Stimulated activated CD4-positive, alpha-beta T cell treated with anti-CD3 and anti-CD28 coated beads, Interleukin-2, amount 100 ng/mL, for 48 hours (primary cell): ENCODE measurements around the gene ABCA9.
"Not testable (repeated sequence)": the region's sequence is repeated elsewhere in the genome, so short reads cannot be mapped to it uniquely, and the experiment has no call there.

Experiments used
- DNase-seq, 2 donors: peaks; one replicate each; pipeline ENCODE4 v3.0.0-alpha.2; 2020

Gene ABCA9, protein sequence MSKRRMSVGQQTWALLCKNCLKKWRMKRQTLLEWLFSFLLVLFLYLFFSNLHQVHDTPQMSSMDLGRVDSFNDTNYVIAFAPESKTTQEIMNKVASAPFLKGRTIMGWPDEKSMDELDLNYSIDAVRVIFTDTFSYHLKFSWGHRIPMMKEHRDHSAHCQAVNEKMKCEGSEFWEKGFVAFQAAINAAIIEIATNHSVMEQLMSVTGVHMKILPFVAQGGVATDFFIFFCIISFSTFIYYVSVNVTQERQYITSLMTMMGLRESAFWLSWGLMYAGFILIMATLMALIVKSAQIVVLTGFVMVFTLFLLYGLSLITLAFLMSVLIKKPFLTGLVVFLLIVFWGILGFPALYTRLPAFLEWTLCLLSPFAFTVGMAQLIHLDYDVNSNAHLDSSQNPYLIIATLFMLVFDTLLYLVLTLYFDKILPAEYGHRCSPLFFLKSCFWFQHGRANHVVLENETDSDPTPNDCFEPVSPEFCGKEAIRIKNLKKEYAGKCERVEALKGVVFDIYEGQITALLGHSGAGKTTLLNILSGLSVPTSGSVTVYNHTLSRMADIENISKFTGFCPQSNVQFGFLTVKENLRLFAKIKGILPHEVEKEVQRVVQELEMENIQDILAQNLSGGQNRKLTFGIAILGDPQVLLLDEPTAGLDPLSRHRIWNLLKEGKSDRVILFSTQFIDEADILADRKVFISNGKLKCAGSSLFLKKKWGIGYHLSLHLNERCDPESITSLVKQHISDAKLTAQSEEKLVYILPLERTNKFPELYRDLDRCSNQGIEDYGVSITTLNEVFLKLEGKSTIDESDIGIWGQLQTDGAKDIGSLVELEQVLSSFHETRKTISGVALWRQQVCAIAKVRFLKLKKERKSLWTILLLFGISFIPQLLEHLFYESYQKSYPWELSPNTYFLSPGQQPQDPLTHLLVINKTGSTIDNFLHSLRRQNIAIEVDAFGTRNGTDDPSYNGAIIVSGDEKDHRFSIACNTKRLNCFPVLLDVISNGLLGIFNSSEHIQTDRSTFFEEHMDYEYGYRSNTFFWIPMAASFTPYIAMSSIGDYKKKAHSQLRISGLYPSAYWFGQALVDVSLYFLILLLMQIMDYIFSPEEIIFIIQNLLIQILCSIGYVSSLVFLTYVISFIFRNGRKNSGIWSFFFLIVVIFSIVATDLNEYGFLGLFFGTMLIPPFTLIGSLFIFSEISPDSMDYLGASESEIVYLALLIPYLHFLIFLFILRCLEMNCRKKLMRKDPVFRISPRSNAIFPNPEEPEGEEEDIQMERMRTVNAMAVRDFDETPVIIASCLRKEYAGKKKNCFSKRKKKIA (N-terminal part only)

GRCh38 chr17:69060822-69061221 lies at the start of gene ABCA9:
ABCA9 (minus strand) TSS chr17:69060927; CDS start chr17:69051126, 9,801 bp downstream.
- no peak for DNase-seq

GRCh38 chr17:69105907-69106730 lies 45.4 kb upstream of the ABCA9 start:
- DNase-seq, result no peak

- no peak for DNase-seq
Observed at GRCh38 chr17:69103557-69104233, 43.0 kb upstream of the ABCA9 start.

DNA sequence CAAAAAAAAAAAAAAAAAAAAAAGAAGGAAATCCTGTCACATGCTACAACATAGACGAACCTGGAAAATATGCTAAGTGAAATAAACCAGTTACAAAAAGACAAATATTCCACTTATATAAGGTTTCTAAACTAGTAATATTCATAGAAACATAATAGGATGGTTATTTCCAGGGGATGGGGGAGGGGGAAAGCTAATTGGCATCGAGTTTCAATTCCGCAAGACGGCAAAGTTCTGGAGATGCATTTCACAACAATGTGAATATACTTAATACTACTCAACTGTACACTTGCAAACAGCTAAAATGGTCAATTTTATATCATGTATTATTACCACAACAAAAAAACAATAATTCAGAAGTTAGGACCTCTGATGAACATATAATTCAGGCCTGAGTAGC lies 37.9 kb upstream of the ABCA9 start:
- DNase-seq, result no peak

DNA sequence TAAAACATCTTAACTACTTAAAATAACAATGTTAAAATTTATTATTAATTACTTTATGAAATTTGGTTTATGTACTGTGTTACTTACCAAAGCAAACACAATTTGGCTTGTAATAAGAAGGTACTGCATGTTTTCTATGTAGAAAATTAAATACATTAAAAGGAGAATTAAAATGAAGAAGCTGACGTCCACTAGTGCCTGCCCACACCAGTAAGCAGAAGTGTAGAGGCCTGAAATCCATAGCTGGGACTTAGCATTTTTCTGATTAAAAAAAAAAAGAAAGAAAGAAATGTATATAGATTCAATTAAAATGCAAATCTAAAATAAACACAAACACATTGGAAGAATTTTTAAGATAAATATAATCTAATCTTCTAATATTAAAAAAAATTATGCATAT lies 35.8 kb upstream of the ABCA9 start:
- no peak for DNase-seq

DNA sequence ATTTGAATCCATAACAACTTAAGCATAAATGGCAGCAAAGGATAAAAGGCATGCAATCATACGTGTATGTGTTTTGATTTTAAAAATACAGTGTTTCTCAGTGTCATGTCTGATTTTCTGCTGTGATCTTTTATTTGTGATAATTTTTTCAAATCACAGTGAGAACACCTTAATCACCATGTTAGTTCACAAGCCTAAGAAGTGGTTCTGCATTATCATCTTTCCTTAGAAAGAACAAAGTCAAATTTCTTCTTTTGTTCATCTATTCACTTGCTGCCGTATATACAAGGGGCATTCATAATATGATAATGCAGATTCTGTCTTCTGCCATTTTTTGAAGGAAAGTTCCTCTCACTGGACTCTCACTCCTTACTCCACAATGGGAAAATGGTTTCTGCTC lies 33.3 kb upstream of the ABCA9 start:
- no peak for DNase-seq

GRCh38 chr17:69093279-69093789 lies 32.6 kb upstream of the ABCA9 start:
- DNase-seq, result no peak

- DNase-seq, result no peak
Observed at GRCh38 chr17:69090365-69090764, 29.6 kb upstream of the ABCA9 start.

- DNase-seq, result no peak
Observed at GRCh38 chr17:69088643-69089200, 28.0 kb upstream of the ABCA9 start.

- DNase-seq, result no peak
Observed at GRCh38 chr17:69086641-69087040, 25.9 kb upstream of the ABCA9 start.

DNA sequence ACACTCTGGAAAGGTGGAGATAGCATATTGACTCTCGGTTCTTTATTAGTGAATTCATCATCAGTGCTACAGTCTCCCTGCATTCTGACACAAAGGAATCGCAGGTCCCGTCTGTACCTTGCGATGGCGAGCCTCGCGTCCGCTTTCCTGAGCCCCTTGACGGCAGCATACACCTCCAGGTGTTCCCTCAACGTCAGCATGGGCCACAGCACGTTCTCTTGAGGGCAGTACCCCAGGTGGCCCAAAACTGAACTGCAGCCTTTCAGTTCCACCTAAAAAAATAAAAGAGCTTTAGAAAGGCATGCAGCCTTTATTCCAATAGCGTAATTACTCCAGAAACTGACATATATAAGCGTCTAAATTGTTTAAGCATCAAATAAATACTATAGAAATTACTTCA lies 24.2 kb upstream of the ABCA9 start:
- no peak for DNase-seq

DNA sequence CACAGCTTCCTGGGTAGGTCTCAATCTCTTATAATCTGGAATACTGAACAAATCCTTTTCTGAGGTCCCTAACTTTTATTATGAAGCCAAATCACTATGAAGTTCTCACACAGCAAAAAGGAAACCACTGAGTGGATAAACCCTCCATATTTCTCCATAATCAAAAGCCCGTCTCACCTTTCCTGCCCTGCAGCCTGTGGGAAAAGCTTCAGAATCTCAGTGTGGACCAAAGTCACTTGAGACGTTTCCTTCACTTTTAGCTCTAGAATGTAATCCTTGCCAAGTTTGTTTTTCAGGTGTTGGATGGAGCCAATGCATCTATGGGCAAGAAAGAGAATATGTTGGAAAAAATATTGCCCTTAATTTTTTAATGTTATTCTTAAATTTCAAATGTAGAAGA lies 22.0 kb upstream of the ABCA9 start:
- DNase-seq, result no peak

- DNase-seq, result no peak
Observed at GRCh38 chr17:69078864-69079263, 18.1 kb upstream of the ABCA9 start.

GRCh38 chr17:69075823-69076222 lies 15.1 kb upstream of the ABCA9 start:
- no peak for DNase-seq

- DNase-seq, result not testable (repeated sequence)
Observed at GRCh38 chr17:69073392-69073791, 12.7 kb upstream of the ABCA9 start.

DNA sequence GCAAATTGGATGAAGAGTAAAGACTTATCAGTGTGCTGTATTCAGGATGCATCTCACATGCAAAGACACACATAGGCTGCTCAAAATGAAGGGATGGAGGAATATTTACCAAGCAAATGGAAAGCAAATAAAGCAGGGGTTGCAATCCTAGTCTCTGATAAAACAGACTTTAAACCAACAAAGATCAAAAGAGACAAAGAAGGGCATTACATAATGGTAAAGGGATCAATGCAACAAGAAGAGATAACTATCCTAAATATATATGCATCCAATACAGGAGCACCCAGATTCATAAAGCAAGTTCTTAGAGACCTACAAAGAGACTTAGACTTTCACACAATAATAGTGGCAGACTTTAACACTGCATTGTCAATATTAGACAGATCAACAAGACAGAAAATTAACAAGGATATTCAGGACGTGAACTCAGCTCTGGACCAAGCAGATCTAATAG lies 12.1 kb upstream of the ABCA9 start:
- not testable (repeated sequence) for DNase-seq

DNA sequence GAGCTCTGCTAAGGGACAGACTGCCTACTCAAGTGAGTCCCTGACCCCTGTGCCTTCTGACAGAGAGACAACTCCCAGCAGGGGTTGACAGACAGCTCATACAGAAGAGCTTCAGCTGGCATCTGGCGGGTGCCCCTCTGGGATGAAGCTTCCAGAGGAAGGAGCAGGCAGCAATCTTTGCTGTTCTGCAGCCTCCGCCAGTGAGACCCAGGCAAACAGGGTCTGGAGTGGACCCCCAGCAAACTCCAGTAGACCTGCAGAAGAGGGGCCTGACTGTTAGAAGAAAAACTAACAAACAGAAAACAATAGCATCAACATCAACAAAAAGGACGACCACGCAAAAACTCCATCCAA lies 10.5 kb upstream of the ABCA9 start:
- DNase-seq, result not testable (repeated sequence)

- DNase-seq, result not testable (repeated sequence)
Observed at GRCh38 chr17:69070378-69071232, 9.9 kb upstream of the ABCA9 start.

DNA sequence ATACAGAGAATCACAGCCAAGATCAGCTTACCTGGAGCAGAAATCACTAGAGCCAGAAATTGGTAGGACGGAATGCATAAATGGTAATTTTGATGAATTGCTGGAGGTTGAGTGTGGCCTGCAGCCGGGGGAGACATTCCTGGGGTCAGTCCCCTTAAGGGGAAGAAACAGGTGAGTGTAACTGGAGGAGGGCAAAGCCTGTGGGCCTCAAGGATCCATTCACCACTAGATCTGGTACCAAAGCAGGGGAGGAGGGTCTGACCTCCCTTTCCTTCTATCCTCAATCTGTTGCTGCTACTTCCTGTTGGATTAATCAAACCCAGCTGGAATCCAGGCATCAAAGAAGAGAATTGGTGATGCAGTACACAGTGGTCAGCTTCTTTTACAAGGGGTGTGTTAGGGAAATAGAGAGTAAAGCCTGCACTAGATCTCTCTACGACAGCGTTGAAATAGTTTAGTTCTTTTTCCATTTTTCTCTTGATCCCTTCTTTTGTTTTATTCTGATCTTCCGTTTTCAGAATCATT lies 8.6 kb upstream of the ABCA9 start:
- no peak for DNase-seq
